Dermis lymphatic vessel endothelial cell (primary cell): ENCODE measurements around the gene AQP4. TPM values are rescaled to one million over a fixed set of nuclear protein-coding genes. Genes with fewer than 3 reads are reported as not detected.

Source experiments
- total RNA-seq: library from RNA; depleted of rRNA; stranded (reverse); fragments of >200 nt; gene quantifications from 2 replicates; pipeline ENCODE4 v1.2.1, GENCODE V29; 2014

Gene AQP4, protein sequence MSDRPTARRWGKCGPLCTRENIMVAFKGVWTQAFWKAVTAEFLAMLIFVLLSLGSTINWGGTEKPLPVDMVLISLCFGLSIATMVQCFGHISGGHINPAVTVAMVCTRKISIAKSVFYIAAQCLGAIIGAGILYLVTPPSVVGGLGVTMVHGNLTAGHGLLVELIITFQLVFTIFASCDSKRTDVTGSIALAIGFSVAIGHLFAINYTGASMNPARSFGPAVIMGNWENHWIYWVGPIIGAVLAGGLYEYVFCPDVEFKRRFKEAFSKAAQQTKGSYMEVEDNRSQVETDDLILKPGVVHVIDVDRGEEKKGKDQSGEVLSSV
- not detected in 2 replicates for total RNA-seq

DNA sequence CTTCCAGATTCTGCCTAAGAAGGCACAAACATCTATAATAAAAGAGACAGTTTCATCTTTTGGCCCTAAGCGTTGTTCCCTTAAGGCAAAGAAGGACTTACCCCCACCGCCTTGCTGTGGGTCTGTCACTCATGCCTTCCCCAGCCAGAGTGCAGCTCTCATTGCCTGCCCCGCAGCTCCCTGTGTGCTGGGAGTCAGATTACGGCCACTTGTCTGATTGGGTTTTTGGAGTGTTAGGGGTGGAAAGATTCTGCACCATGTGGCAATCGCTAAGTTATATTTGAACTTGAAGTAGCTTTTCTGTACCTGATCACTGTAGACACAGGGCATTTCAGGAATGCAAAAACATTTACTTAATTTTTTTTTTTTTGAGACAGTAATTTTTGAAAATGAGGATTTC lies at the start of gene AQP4:
Gene AQP4, minus strand, starts transcription at position 151 of the 400 bp plus-strand sequence. Its CDS starts 18 bp downstream, at position 133.

